GM18873 (cell line): ENCODE measurements around the gene RBMS3.
"Not testable (repeated sequence)": the region's sequence is repeated elsewhere in the genome, so short reads cannot be mapped to it uniquely, and the experiment has no call there.

Source experiments
- ATAC-seq: cut with Tn5 transposase; IDR thresholded peaks from one replicate; pipeline ENCODE4 v1.9.1; 2021; ENCODE audit warnings: mild to moderate bottlenecking, moderate library complexity, moderate number of reproducible peaks; ENCODE audit not compliant: unreplicated experiment, low FRiP score

RBMS3 gene

DNA sequence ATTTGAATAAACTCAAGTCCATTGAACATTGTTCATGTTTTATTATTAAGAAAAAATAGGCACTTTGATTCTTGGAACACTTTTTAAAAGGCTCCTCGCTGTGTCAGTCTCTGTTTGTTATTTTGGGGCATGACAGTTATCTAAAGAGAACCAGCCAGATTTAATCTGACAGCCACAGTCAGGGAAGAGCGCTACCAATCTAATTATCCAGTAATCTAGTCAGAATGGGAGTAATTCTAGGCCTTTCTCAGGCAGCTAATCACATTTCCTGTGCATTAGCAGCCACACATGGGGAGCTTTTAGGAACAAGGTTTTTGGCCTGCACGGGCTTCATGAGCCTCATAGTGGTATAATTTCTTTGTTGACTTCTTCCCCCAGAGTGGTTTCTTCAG is 362.2 kb downstream of the RBMS3 start:
- no peak for ATAC-seq

DNA sequence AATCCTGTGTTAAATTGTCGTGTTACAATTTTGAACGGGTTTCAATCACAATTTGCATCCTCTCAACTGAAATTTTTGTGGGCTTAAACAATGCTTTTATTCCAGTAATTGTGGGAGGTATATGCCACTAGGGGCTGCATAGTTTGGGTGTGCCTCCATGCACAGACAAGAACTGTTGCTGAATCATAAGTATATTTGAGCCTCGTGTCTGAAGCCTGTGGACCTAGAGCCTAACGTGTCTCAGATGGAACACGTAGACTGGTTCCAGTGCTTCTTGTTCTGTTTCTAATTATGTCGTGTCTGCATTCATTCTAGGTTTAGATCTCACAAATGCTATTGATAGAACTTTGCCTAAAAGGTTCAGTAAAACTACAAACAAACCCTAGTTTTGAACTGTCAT is 363.4 kb downstream of the RBMS3 start:
- no peak for ATAC-seq

DNA sequence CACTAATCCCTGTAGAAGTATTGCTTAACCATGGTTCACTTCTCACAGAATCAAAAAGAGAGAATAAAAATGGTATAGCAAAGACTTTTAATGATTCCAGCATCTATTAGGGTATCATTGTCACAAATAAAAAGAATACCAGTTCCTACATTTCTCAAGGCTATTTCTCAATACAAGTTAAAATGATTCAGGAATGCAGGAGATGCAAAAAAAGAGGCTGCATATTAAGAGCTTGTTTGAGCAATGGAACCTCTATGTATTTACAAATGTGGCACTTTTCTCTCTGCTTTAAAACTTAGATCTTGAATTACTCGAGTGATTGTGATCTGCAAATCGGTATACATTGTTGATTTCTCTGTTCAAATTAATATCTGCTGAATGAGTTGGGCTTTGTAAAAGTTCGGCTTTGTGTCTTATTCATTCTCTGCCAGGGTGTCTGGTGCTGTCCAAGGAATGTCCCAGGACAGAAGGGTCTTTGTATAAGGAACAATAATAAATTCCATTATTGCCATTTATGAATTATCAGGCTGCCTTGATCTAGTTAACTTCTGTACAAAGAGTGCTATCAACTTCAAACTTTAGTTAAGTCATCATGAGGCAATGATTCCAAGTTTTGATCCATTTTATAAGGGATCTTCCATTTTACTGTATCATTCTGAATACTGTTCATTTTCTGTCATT is 364.2 kb downstream of the RBMS3 start:
- ATAC-seq, result no peak

DNA sequence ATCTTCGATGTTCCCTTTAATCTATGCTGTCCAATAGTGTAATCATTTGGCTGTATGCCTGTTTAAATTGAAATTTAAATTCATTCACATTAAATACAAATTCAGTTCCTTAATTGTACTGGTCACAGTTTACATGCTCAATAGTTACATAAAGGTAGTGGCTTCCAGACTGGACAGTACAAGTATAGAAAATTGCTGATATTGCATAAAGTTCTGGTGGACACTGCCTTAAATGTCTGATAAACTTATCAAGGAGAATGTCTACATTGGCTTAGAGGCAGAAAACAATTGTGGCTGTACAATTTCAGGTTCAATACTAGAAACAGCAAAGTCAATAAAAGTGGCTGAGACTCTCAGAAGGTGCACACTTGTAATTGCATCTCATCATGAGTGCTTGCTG is 365.2 kb downstream of the RBMS3 start:
- no peak for ATAC-seq

DNA sequence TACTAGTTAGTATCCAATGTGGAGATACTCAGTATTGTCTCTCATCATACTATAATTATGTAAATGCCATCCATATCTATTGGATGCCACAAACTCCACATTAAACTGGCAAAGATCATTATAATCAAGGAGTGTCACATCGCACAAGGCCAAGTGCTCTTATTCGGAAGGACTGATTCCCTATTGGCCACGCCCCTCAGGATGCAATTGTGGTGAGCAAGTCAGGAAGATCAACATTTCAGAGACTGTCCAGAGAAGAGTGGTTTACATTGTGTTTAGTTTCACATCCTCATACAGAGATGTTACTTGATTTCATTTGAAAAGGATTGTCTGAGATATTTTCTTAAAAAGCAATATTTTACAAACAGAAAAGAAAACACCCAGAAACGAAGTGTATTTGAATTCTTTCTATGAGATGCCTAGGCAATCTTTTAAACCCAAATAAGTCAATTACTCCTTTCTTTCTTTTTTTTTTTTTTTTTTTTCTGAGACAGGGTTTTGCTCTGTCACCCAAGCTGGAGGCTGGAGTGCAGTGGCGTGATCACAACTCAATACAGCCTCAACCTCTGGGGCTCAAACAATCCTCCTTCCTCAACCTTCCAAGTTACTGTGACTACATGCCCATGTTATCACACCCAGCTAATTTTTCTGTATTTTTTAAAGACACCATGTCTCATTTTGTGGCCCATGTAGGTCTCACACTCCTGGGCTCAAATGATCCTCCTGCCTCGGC is 369.1 kb downstream of the RBMS3 start:
- no peak for ATAC-seq

DNA sequence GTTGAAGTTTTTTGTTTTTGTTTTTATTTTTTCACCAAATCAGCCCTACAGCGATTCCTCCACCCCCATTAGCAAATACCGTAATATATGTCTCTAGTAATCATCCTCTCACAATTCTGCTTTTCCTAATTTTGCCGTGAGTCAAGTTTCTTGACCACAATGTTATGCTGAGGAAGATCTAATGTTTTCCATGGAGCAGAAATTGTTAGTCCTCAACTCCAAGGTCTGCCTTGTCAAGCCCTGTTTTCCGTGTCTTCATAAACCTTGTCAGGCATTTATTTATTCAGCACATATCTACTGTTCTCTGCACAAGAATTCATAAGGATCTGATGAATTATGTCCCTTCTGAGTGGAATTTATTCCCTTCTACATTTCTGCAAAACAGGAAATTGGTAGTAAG is 372.8 kb downstream of the RBMS3 start:
- no peak for ATAC-seq

DNA sequence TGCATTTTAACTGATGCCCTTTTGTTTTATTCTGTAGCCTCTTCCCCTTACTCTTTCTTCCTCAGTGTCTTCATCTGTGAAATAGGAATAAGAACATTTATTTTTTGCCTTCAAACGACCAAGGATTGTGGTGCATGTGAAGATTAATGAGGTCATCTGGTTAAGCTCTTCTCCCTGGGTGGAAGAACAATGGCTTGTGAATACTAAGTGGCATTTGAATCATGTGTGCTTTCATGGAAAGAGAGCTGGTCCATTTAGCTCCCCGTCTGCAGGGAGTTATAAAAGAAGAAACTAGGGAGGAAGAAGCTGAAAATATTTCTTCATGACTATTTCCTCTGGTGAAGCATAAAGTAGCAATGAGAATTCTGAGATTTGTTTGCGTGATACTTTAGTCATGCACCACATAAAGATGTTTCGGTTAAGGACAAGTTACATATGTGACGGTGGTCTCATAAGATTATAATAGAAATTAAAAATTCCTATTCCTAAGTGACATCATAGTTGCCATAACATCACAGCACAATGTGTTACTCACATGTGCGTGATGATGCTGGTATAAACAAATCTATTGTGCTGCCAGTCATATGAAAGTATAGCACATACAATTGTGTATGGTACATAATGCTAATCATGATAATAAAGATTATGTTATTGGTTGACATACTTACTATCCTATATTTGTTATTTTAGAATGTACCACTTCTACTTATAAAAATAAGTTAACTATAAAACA is 374.3 kb downstream of the RBMS3 start:
- ATAC-seq, result no peak

DNA sequence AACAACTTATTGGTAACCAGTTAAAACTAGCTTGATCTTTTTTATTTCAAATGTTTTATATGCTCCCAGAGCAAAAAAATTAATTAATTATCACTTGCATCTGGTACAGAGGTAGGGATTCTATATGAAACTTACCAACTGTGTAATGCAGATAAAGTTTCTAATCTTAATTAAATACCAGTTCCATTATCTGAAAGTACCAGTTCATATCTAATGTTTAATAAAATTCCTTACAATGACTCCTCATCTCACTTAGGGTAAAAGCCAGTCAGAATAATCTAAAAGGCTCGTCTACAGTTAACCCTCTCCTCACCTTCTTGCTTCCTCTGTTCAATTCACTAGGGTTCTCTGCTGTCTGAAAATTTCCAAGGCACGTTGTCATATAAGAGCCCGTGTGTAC is 384.8 kb downstream of the RBMS3 start:
- ATAC-seq, result no peak

DNA sequence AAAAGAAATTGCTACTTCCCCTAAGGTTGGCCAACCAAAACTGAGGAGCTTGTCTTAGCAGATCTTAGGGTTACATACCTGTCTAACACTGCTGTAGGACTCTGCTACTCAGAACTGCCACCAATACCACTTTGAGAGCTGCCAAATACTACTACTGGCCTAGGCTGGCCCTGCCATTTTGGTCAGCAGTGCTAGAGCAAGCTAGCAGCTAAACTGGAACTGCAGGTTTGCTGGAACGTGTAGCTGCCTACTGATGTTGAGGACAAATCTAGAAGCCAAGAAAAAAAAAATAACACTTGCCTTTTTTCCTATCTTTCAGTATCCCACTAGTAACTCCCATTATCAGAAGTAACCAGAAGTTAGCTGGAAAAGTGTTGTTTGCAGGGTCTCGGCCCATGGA is 387.4 kb downstream of the RBMS3 start:
- ATAC-seq, result no peak

DNA sequence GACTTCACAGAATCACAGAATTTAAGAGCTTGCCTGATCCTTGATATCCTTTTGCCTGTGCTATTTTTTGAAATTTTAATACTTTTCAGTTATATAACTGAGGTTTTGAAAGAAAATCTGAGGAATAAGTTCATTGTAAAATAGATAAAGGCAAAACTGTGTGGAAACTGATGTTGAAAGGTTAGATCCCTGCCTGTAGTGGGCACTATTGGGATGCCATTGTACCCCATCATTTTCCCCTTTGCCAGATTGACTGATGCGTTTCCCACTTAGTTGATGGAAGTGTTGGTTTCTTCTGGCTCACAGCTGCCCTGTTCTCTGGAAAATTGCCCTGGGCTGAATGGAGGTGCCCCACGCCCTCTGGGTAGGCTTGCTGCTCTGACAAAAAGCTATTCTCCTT is 387.9 kb downstream of the RBMS3 start:
- no peak for ATAC-seq

DNA sequence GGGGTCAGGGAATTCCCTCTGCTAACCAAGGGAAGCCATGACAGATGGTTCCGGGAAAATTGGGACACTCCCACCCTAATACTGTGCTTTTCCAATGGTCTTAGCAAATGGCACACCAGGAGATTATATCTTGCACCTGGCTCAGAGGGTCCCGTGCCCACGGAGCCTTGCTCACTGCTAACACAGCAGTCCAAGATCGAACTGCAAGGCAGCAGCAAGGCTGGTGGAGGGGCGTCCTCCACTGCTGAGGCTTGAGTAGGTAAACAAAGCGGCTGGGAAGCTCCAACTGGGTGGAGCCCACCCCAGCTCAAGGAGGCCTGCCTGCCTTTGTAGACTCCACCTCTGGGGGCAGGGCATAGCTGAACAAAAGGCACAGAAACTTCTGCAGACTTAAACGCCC is 389.6 kb downstream of the RBMS3 start:
- ATAC-seq, result not testable (repeated sequence)

DNA sequence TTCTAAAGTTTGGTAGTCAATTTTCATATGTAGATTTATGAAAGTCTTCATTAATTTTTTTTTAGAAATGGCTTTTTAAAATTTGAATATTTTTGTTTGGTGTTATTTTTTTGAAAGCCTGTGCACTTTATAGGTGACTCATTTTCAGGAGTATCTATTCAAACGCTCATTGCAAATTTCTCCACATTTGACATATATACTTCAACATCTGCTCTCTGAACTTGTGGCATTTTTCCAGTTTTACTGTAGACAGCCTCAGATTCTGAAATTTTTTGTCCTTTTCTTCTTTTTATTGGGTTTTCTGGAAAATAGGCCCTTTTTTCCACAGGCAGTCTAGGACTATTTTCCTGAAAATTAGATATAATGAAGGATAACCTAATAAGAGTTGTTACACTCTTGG is 396.6 kb downstream of the RBMS3 start:
- ATAC-seq, result no peak

DNA sequence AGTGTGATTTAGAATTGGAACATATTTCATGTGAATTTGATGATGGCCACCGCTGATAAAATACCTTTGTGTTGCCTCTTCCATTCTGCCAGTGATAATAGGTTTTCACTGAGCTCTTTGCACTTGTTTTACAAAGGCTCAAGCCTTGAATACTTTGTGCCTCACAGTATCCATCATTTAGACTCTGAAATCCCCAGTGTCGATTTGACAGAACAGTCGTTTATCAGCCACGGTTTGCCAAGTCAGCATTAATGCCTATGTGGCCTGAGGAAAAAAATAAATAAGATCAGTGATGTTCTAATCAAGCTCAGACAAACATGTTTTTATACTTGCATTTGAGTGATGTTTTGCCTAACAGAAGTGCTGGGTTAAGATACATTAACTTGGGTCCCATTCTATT is 399.1 kb downstream of the RBMS3 start:
- ATAC-seq, result no peak

DNA sequence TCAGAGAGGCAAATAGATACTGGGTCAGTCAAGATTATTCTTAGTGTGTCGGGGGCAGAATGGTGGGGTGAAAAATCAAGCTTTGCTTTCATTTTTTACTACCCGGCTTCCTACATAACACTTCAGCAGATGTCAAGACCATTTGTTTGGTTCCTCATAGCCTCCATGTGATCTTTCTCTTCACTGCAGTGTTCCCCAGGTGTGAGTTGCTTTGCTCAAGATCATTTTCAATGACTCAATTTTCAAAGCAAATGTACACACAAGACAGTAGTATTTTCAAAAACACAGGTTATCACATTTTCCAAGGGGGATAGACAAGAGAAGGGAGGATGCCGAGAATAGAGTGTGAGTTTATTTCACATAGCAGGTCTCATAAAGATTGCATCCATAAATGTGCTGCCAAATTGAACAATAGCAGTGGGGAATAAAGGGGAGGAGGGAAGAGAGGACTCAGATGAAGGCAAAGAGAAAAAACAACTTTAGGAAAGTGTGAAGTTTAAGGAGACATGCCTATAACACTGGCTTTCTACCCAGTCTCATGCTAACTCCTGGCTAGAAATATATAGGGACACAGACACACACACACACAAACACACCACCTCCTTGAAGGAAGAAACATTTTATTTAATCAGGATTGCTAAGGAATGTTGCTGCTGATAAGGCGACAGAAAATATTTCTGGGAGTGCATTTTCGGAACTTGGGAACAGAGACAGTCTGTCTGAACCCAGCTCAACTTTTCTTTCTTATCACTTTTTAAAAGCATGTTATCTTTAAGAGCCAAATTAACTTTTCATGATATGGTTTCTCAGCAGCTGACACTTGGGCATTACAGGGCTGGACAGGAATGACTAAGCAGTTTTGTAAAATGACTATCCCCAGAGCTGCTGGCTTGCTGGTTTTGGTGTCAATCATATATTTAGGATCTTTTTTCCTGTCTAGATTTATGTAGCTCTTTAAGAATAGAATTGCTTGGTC is 402.4 kb downstream of the RBMS3 start:
- peak; percentile 60 for ATAC-seq

DNA sequence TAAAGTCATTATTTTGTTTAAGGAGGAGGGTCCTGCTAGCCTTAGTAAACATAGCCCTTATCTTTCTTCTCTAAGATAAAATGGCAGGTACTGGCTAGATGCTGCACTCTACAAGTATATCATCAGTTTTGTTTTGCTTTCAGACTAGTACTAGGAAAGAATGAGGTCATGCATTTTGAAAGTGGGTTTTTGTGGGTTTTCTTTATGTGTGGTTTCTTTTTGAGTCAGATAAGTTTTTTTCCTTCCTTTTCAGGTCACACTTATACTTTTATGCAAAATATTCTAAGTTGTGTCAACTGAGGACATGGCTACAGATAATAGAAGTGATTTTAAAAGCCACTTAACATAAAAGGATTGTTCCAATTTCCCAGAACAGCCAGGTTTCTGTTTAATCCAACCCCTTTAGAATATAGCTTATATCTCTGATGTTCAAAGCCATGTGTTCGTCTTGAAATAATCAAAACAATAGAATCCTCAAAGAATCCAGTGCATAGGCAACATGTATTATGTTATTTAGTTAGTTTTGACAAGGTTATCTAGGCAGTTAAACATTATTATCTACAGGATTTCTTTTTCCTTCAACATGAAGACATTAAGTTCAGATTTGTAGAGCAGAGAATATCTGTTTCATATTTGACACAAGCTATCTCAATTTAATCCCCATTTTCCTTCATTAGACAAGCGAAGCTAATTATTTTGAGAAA is 406.2 kb downstream of the RBMS3 start:
- ATAC-seq, result peak; percentile 86

DNA sequence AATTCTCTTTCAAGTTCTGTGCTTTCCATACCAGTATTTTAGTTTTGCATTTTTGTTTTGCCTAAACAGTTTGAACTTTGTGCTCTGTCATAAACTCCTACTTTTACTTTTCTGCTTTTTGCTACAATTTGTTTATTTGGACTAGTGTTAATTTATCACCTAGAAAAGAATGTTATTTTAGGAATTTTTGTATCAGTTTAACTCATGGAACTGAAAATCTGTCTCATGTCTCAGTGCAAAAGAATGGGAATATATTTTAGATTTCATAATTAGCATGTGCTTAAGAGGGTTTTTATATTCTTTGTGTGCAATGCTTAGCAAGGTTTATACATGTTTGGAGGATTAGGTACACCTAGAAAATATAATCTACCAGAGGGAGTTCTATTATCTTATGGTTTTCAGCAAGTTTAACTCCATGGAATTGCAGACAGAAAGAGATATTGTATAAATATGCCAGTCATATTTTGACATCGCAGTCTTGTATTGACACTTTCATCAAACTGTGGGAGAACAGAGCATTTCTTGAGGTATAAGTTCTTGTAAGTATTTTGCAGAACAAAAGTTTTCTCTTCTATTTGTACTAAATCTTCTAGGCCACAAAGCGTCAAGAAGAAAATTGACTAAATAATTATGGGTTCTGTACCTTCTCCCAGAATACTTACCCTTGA is 409.9 kb downstream of the RBMS3 start:
- ATAC-seq, result no peak

DNA sequence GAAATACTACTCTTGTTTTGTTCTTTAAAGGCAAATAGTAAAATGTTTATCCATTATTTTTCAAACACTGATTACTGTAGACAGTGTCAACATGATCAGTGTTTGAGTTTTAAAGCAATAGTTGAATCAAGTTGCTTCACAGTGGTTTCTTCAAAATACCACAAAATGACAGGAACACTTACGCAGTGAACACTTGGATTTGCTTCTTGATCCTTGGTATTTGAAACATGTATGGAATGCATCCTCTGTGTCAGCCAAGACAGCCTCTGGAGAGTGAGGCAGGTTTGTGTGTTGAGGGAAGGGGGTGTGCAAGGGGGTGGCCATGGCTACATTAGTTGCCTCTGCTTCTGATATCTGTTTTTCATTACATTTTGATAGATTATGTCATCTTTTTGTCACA is 413.0 kb downstream of the RBMS3 start:
- no peak for ATAC-seq

DNA sequence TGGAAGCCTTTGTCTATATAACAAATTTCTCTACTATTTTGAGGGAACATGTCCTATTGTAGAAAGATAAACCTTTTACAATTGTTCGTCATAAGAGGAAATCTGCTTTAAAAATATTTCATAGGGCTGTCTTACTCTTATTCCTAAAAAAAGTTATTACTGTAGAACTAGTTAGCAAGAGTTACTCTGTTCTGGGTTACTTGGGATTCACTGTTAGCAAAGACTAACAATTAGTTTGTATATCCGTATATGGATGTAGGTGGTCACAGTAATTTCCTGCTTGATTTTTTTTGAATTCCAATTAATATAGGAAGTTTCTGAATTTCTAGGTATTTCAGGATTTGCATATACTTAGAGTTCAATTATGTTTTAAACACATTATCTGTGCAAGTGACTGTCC is 413.5 kb downstream of the RBMS3 start:
- no peak for ATAC-seq

DNA sequence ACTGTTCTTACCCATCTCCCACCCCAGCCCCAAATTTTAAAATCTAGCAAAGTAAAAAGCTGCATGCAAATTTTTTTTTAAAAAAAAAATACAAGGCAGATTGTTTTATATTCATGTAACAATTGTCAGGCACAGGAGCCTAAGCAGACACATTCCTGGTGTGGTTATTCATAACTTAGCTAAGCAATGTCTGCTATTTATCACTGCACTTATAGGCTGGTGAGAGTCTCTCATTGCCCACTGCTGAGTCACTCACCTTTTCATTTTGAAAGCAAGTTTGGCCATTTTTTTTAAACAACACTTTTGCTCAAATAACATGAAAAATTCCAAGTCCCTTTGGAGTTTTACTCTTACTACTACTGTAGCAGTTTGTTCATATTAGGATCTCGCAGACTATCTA is 413.9 kb downstream of the RBMS3 start:
- ATAC-seq, result no peak
